ENCODE results near the gene TBATA.

The TBATA gene

DNA sequence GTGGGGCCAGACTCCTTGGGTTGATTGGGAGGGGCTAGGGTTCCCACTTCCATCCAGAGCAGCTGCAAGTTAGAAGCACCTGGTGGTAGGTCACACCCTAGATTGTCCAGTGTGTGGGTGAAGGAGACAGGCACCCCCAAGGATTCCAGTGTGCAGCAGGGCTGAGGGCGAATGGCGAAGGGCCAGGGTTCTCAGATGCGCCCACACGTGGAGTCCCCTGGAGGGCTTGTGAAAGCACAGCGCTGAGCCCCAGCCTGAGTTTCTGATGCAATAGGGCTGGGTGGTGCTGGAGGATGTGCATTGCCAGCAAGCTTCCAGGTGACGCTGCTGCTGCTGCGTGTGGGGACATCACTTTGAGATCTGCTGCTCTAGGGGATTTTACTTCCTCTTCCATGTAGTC lies 25.4 kb downstream of the TBATA start:
- DNase-seq: no peak

DNA sequence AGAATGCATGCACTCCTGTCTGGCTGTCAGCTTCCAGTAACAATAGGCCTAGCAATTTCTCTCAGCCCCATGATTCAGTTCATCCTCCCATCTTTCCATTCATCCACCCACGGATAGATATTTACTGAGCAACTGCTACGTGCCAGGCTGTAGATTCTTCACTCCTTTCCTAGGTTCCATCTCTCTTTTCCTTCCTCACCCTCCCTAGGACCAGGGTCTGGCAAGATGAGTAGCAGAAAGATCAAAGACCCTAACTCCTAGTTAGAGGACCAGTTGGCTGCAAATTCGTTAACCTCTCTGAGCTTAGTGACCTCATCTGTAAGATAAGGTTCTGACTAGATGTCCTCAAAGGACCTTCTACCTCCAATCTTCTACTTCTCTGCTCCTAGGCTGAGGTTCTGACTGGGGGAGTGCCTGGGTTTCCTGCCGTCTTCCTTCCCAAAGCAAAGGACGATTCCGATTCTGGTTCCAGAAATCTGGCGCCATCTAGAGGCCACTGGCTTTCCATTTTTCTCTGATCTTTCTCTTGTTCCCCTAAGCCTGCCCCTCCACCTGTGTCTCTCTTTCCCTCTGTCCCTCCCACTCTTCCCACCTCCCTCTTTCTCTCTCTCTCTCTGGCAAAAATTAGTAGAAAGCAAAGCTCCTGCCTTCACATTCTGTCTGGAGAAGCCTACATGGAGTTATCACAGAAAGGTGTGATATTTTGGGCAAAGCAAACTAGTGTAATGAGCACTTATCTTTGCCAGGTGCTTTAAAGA lies 26.2 kb downstream of the TBATA start:
- peak; percentile 64 to 71 for DNase-seq

DNA sequence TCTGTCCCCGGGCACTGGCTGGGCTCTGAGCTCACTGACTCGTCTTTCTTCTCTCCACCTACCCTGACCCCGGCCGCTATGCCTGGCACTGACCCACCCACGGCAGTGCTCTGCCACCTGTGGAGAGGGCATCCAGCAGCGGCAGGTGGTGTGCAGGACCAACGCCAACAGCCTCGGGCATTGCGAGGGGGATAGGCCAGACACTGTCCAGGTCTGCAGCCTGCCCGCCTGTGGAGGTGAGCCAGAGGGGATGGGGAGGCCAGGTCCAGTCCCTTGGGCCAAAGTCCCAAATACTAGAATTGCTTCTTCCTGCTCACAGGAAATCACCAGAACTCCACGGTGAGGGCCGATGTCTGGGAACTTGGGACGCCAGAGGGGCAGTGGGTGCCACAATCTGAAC lies 27.3 kb downstream of the TBATA start:
- DNase-seq: no peak

DNA sequence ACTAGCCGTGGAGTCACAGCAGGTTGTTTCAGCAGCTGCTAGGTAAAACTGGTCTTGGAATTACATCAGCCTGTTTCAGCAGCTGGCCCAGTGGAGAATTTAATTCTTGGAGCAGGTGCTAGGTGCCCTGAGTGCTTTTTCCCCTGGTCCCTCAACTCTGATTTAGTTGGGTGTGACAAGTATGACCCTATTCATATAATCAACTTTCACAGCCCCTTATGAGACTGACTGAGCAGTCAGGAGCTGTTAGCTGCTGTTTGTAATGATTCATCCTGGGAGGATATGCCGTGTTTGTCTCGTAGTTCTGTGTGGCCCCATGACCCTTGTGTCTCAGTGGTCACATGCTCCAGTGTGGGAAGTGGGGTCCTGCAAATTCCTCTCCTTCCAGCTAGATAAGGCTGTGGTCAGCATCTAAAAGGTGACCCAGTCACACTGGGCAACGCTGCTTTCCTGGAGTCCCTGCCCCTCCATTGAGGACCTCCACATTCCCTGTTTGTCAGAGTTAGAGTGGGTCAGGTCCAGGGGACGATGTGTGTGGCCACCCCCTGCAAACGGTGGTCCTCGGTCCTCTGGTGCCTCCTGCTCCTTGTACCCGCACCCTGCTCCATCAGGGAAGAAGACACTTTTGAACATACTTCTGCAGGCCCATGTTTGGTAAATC lies 28.3 kb downstream of the TBATA start:
- DNase-seq: no peak

DNA sequence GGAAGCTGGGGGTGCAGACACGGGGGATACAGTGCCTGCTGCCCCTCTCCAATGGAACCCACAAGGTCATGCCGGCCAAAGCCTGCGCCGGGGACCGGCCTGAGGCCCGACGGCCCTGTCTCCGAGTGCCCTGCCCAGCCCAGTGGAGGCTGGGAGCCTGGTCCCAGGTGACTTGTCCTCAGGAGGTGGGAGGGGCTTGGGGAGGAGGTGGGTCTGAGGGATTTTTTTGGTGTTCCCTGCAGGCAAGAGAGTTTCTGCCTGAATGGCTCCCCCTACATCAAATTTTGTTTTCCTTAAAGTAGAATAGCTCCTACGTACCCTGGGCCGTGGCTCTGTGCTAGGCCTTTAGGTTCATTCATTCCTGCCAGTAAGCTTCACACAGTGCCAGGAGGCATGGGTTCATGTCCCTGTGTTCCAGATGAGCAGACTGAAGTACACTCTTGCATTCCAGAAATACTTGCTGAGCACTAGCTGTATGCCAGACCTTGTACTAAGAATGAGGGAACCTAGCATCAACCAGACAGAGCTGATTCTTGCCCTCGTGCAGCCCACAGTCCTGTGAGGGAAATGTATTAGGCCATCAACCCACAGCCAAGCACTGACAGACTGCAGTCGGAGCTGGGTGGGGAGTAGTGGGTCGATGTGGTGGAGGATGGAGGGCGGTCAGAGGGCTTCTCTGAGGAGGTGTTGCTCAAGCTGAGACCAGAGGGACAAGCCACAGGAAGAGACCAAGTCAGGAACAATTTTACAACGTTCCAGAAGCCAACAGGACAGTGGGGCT lies 31.1 kb downstream of the TBATA start:
- no peak for DNase-seq

DNA sequence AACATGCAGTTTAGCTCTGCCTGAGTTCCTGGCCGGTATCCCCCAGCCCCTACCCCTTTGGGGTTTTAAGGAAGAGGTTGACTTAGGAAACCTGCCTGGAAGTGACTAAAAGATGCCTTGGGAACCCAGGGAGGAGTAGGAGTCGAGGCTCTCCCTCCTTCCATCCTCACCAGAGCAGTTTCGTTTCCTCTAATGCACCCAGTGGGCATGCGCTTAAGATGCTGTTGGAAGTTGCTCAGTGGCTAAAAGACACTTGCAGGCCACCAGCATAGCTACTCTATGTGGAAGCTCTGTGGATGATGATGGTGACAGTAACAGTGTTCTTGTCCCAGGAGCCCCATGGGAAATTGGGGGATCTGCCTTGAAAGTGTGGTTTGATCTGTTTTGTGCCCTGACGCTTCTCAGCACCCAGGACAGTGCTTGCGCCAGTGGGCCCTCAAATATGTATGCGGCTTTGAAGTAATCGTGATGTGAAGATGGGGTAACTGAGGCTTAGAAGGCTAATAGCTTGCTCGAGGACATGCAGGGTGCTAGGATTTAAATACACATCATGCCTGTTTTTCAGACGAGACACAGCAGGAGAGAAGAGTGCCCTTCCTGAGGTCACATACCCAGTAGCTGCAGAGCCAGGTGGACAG lies 32.0 kb downstream of the TBATA start:
- no peak for DNase-seq

DNA sequence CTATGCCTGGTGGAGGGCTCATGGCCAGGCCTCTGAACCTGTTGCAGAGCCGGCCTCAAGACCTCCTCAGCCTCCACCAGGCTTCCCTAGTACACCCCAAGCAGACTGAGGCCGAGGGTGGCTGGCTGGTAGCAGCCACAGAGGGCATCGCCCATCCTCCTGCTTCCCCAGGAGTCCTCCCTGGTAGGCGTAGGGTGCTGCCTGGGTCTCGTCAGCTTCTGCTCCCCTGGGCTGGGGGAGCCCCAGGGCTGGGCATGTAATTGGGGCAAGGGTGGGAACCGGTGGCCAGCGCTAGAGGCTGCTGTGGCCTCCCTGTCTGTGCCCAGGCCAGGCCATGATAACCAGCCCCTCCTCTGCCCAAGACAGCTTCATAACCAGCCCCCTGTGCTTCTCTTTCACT lies 32.6 kb downstream of the TBATA start:
- no peak for DNase-seq

DNA sequence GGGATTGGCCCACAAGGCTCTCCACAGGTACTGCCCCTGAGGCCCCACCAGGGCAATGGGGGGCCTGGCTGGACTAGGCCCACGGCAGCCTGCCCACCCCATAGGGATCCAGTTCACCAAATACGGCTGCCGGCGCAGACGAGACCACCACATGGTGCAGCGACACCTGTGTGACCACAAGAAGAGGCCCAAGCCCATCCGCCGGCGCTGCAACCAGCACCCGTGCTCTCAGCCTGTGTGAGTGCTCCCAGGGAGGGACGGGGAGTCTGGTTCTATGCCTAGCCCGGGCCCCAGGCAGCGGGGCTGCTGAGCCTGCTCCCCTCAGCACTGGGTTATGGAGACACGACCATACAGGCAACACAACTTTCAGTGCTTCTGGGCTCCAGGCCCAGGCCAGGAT lies 33.2 kb downstream of the TBATA start:
- DNase-seq: no peak

DNA sequence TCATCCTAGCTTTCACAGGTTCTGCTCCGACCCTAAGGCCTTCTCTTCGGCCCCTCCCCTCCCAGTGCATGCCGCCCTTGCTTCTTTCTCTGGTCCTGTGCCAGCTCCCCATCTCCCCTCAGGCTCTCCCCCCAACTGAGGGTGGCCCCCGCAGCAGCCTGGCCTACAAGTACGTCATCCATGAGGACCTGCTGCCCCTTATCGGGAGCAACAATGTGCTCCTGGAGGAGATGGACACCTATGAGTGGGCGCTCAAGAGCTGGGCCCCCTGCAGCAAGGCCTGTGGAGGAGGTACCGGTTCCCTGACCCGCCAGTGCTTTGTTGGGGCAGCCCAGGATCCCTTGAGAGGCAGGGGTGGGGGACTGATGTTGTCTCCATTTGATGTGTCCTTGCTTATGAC lies 33.8 kb downstream of the TBATA start:
- no peak for DNase-seq

DNA sequence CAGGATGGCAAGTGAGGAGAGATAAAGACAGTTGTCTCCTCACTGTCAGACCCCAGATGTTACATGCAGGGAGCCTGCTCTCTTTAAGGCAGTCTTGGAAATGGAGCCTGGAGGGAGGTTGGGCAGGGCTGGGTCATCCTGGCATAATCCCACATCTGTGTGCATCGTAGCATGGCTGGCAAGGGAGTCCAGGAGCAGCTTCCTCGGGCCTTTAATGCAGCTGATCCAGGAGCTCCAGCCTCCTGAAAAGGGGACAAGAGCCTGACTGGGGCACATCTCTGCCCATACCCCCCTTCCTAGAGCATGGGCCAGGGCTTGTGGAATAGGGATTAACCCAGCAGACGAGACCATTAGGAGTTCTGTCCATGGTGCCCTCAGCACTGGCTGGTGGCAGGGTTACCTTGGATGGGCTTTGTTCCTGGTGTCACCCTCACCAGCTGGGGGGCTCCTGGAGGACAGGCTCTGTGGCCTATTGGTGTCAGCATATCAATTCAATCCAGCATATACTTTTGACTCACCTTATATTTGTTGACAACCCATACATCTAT lies 34.9 kb downstream of the TBATA start:
- no peak for DNase-seq

DNA sequence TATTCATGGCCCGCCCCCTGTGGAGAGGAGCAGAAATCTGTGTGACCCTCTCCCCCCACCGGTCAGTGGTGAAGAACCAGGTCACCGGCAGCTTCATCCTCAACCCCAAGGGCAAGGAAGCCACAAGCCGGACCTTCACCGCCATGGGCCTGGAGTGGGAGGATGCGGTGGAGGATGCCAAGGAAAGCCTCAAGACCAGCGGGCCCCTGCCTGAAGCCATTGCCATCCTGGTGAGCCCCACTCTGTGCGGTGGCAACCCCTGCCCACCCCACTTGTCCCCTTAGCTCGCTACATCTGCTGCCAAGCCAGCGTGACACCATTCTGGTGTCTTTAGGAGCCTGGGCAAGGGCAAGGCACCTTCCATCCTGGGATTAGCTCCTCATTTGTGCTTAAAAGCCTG lies 35.4 kb downstream of the TBATA start:
- DNase-seq: no peak

DNA sequence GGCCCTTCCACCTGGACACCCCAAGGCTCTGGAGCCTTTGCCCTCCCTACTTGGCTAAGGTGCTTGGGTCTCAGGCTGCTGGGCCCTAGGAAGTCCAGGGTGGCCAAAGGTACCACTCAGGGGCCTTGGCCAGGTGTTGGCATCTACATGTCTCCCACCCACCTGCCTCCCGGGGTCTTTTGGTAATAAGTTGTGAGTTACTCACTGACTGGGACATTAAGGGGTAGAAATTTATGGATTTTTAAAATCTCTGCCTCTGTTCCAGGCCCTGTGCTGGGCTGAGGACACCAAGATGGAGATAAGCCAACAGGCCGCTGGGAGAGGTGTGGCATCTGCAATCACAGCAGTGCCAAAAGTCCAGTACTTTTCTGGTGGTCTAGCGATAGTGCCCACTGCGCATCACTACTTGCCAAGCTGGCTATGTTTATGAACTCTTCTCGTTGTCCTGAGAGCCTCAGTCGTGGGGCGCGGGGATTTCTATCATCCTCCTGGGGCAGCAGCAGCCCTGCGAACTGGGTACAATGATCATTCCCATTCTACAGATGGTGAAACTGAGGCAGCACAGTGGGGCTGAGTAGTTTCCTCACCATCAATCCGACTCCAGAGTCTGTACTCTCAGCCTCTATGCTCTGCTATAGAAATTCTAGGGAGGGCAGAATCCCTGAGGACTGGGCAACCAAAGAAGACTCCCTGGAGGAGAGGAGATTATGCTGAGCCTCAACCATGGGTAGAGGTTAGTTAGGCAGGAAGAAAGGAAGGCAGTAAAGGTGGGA lies 36.2 kb downstream of the TBATA start:
- DNase-seq: no peak

DNA sequence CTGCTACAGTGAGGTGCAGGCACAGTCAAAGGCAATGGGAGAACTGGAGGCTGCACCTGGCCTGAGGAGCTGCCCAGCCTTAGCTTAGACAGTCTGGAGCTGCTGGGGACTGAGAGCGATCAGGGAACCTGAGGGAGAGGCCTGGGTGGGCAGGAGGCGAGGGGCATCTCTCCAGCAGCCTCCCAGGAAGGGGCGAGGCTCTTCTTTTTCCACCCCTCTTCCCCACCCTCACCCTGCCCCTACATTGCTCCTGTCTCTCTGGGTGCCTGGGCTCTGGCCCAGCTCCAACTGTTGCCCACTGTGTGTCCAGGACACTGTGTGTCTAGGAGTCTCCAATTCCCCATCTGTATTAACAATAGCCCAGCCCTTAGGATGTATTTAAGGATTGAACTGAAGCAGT lies 36.9 kb downstream of the TBATA start:
- DNase-seq: no peak

DNA sequence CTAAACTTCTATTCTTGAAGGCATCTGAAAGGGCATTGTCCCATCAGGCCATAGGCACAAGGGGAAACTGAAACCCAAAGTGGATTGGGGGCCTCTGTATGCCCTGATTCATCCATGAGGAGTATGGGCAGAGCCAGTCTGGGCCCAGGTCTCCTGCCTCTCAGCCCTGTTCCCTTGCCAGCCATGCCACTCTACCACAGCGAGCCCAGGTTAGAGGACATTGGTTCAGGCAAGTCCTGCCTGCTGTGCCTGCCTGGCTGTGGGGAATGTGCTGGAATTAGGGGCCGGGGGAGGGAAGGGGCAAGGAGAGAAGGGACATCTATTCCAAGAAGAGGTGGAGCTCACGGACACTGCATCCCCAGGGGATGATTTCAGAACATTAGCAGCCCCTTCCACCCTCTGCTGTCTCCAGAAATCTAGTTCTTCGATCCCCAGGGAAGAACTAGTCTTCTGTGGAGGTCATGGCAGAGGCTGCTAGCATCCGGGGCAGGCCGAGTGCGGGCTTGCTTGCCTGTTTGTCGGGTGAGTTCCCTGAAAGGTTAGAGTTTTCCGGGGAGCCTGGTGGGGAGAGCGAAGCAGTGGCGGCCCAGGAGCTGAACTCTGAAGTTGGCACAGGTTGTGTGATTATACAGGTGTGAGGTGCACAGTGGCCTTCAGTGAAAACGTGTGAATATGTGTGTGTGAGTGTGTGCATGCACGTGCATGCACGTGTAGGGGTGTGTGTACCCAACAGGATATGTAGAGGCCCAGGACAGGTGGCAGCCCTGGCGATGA lies 37.8 kb downstream of the TBATA start:
- DNase-seq: no peak

DNA sequence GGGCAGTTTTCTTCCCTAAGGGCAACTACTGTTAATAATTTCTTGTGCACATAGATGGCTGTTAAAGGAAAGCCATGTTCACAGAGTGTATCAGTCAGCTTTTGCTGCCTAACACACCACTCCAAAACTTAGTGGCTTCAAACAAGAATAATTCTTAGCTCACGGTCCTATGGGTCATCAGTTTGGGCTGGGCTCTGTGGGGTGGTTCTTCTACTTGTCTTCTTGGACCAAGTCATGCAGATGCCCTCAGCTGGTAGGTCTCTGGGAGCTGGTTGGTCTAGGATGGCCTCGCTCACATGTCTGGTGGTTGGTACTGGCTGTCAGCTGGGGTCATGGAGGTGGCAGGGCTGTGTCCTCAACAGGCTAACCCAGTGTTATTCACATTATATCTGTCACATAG lies 39.6 kb downstream of the TBATA start:
- DNase-seq: no peak

DNA sequence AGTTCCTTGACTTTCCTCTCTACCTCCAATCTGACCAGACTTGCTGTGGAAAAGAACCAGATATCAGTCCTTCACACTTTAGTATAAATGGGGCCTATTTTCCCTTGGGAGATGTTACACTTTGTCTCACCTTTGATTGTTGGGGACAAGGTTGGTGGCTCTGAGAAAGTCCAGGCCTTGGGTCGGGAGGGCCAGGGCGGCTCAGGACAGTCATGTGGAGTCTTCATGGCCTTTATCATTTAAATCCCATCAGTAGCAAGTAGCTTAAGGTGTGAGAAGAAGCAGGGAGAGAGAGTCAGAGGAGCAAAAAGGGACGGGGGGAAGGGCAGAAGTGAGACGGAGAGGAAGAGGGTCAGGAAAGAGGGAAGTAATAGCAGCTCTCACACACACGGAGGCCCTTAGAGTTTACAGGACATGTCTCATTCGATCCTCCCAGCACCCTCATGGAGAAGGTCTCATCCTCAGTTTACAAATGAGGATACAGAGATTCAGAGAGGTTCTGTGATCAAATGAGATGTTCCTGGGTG lies 40.5 kb downstream of the TBATA start:
- no peak for DNase-seq

DNA sequence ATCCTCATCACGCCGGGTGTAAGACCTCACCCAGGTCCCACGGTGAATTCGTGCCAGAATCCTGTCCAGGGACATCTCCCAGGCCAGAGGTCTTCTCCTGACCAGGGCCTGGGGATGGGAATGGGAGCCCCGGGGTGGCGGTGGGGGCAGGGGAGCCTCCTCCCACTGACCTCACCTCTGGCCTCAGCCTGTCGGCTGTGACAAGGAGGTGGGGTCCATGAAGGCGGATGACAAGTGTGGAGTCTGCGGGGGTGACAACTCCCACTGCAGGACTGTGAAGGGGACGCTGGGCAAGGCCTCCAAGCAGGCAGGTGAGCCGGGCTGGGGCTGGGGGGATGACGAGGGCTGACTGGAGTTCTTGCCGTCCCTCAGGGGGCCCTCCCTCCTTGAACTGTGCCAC lies 41.3 kb downstream of the TBATA start:
- no peak for DNase-seq

DNA sequence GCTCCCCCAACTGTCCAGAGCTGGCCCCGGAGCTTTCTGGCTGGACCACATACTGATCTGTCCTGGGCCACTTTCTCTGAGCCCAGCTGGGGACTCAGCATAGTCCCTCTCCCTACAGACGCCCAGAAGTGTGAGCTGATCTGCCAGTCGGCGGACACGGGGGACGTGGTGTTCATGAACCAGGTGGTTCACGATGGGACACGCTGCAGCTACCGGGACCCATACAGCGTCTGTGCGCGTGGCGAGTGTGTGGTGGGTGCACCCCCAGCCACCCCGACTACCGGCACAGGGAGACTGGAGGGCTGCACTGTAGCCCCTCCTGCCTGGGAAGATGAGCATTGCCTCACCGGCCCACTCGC lies 41.8 kb downstream of the TBATA start:
- no peak for DNase-seq

DNA sequence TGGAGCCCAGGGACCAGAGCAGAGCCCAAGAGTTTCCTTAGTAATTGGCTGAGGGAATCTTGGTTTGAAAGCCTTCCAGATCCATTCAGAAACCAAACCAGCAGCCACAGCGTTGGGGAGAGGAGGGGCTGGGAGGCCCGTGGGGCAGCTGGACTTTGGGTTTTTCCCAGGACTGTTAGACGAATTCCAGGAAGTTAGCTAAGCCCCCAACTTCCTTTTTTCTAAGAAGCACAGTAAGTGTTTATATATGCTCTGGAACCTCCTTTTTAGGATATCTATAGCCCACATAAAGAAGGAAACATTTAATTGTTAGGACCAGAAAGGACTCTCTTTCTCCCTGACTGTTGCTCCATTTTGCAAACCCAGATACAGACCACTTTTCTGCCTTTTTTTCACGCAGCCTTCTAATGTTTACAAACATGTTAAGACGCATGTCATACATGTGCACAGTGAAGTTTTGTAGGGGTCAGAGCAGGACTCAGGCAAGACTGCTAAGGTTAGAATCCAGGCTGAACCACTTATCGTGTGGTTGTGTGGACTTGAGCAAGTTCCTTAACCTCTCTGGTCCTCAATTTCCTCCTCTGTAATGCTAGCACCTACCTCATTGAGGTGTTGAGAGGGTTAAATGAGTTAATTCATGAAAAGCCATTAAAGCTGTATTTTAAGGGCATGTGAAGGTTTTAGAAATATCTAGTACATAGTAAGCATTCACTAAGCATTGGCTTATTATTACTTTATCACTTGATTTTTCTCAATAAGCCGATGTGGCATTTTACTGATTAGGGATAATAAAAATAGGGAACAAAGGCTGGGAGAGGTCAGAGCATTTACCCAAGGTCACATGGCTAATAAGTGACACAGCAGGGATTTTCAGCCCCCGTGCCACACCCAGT lies 42.4 kb downstream of the TBATA start:
- DNase-seq: no peak

All from CD4-positive, alpha-beta T cell treated with Interleukin-4 for 1 hour (primary cell).